Dermis blood vessel endothelial cell (primary cell): ENCODE data around the gene RTN4IP1. TPM values are rescaled to one million over a fixed set of nuclear protein-coding genes. Genes with fewer than 3 reads are reported as not detected.

Source experiments
- DNase-seq: peaks from one replicate; pipeline ENCODE4 v3.0.0; 2010
- total RNA-seq: library from RNA; depleted of rRNA; stranded (reverse); fragments of >200 nt; gene quantifications from 2 replicates; pipeline ENCODE4 v1.2.3, GENCODE V29; 2014

RTN4IP1 gene
- total RNA-seq, 1 donor from 2014 or later, result 5.4 TPM

- DNase-seq, result no peak
Measured at GRCh38 chr6:106540907-106541306, 88.4 kb downstream of the RTN4IP1 start.

DNA sequence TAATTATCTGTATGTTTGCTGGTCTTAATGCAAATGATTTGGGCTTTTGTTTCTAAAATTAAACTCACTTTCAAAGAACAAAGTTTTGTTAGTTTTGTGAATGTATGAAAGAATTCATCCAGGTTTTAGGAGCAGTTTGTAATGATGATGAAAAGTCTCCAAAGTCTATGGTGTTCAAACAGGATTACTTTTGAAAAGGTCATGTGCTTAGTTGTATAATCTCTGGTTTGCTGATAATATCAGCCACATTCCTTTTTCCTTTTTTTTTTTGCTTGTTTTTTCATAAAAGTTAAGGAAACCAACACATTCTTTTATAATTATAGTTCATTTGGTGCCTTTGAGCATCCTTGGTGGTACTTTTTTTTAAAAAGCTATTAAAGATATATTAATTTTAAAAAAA lies 88.9 kb downstream of the RTN4IP1 start:
- DNase-seq, result no peak

- no peak for DNase-seq
Measured at GRCh38 chr6:106539936-106540335, 89.4 kb downstream of the RTN4IP1 start.

- DNase-seq, result no peak
Measured at GRCh38 chr6:106538145-106538544, 91.2 kb downstream of the RTN4IP1 start.

- DNase-seq, result no peak
Measured at GRCh38 chr6:106537662-106538061, 91.6 kb downstream of the RTN4IP1 start.

GRCh38 chr6:106536851-106537250 lies 92.4 kb downstream of the RTN4IP1 start:
- no peak for DNase-seq

DNA sequence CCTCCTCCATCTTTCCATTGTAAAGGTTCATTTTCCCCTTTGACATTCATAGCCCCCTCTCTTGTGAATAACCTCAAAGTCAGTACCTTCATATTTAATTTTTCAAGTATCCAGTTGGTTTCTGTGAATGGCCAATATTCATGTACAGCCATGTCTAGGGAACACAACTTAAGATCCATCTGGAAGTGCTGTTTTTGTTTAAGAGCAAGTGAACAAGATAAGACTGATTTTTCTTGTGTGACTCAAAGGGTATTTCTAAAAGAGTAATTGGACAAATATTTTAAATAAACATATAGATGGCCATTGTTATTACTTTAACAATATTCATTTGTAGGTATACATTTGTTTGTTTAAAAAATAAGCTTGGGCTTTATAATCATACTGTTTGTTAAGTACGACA lies 92.9 kb downstream of the RTN4IP1 start:
- DNase-seq, result no peak

DNA sequence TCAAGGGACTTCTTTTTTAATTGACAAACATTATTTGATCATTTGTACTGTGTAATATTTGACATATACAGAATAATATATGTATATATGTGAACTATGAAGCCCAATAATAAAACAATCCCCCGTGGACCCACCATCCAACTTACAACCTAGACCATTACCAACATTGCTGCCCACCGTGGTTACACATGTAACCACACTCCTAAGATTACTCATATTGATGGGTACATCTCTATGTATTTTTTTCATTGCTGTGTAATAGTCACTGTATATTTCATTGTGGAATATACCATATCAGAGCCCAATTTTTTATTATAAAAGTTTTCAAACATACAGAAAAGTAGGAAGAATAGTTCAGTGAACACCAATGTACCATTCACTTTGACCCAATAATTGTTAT lies 94.3 kb downstream of the RTN4IP1 start:
- DNase-seq, result no peak

DNA sequence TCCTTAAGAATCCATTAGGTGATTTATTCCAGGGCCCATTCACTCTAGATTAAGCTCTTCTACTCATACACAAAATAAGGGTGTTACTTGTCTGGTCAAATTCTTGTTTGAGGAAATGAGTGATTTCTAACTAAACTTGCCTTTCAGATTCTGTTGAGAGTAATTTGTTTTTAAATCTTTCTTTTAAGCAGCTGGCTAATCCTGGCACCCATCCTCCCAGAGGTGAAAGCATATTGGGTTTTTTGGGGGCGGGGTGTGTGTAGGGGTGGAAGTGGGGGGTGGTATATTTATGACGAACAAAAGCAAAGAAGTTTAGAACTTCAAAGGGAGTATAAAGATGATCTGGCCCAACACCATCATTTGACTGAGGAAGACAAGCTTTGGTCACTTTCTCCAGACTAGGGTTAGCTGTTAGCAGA lies 94.7 kb downstream of the RTN4IP1 start:
- no peak for DNase-seq

GRCh38 chr6:106534004-106534403 lies 95.3 kb downstream of the RTN4IP1 start:
- no peak for DNase-seq

- DNase-seq, result no peak
Measured at GRCh38 chr6:106533054-106533453, 96.2 kb downstream of the RTN4IP1 start.

GRCh38 chr6:106530502-106530901 lies 98.8 kb downstream of the RTN4IP1 start:
- peak; percentile 88 for DNase-seq

DNA sequence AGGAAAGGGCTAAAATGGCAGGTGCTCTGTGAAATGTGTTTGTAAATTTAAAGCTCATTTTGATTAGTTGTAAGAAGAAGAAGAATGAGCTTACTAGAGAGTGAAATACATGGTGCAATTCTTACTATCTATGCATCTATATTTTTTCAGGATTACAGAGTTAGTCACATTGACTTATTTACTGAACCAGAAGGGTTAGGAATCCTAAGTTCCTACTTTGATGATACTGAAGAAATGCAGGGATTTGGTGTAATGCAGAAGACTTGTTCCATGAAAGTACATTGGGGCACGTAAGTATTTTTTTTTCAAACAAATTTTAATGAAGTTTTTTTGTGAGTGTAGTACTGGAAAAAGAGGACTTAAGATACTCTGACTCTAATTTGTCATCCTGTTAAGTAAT lies 99.3 kb downstream of the RTN4IP1 start:
- DNase-seq, result no peak

DNA sequence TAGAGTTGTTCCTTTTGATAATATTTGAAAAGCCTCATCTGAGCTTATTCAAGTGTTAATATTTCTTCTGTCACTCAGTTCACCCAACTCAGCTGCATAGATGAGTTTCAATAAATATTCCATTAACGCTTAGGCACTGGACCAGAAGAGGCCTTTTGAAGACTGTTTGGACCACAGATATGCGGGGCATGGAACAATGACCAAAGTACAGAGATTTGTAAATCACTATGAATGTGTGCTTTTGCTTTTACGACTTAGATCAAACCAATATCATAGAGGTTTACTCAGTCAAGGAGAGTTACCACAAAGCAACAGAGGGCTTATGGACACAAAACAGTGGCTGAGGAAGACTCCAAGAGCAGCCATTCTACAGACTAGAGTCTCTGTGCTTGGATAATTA lies 99.9 kb downstream of the RTN4IP1 start:
- no peak for DNase-seq

GRCh38 chr6:106528521-106528920 lies 100.8 kb downstream of the RTN4IP1 start:
- no peak for DNase-seq

DNA sequence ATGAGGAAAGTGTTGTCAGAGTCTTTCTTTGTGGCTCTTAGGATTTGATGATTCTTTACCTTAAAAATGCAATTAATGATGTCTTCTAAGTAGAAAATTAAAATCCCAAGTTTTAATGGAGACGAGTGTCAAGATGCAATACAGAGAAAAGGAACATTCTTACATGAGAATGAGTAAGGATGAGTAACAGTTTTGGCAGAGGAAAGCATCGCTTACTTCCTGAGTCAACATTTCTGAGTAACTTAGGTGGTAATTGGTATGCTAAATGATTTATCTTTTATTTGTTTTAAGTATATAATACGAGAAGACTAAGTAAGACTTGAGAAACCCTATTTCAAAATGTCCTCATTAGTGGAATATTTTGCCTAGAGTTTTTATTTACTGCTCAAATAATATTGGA lies 101.3 kb downstream of the RTN4IP1 start:
- DNase-seq, result peak; percentile 86

GRCh38 chr6:106527117-106527516 lies 102.2 kb downstream of the RTN4IP1 start:
- DNase-seq, result peak; percentile 17

- DNase-seq, result peak; percentile 23
Measured at GRCh38 chr6:106525882-106526275, 103.4 kb downstream of the RTN4IP1 start.

DNA sequence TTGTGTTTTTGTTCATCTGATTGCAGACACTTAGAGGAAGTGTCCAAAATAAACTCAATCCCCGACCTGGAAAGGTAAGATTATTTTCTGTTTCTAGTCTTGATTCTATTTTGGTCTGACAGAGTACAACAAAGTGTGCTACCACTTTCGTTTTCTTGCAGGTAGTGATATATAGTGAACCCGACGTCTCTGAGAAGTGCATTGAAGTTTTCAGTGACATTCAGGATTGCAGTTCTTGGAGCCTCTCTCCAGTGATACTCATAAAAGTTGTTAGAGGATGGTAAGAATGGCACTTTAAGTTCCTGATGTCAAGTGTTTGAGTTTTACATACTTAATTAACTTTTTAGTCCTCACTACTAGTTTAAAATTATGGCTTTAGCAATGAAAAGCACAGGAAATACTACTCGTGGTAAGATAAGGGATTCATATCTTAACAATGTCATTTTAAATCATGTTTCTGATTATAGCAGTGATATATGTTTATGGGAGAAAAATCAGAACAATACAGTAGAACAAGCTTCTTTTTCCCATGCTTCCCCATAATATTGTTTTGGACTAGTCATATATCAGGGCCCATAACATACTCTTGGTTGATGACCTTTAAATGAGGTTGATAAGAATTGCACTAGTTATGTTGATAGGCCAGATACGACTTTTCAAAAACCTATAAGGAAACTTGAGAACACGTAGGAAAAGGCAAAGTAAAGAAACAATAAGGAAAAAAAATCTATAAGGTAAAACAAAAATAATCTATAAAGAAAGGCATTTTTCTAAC lies 104.0 kb downstream of the RTN4IP1 start:
- DNase-seq, result peak; percentile 65

GRCh38 chr6:106522562-106523250 lies 106.6 kb downstream of the RTN4IP1 start:
- DNase-seq, result no peak
